ENCODE measurements around the gene ITGB8.
A peak's percentile ranks its signal among the peaks of the same experiment; 100 is the strongest.

Gene ITGB8

DNA sequence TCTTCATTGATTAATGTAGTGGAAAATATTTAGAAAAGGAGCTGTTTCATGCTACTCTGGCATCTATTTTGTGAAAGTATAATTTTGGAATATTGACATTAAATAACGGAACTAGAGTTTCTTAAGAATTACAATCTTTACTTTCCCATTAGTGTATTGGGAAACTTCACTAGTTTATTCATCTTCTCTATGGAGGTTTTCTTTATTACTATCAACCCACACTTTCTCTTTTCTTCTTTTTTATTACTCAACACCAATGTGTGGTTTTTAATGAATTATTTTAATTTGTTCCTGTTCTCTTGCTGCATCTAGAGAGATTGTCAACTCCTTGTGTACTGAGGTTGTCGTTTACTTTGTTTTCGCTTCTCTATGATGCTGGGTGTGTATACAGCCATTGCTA, 20.4 kb upstream of the ITGB8 start:
- DNase-seq: no peak

DNA sequence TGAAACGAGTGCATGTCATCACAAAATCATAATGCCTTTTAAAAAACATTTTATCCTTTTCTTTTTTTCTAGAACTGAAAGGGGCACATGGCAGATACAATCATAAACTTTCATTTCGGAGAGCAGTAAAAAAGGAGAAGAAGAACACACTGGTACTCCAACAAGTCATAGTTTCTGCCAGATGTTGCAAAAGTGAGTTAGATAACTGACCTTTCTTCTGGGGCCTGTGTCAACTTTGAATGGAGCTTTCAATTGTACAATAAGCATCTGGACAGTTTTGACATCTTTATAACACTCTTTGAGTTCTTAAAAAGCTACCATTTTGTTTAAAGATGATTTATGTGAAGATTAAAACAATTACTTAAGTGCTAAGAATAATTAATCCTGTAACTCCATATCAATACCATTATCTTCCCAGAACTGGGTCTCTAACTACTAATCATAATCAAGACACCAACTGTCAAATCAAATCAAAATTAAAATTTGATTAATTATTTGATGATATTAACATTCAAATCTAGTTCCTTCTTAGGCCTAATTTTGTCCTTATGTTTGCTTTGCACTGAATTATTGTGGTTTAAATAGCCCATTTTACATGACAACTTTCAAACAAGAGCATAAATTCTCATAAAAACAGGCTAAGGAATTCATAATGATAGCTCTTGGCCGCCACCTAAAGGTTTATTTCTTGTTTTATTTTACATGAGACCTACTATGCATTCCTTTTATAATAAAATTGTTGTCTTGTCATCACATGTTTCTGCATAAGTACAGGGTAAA, 19.5 kb upstream of the ITGB8 start:
- DNase-seq: peak; percentile 32

- no peak for DNase-seq
Measured at GRCh38 chr7:20311743-20312042, 19.0 kb upstream of the ITGB8 start.

DNA sequence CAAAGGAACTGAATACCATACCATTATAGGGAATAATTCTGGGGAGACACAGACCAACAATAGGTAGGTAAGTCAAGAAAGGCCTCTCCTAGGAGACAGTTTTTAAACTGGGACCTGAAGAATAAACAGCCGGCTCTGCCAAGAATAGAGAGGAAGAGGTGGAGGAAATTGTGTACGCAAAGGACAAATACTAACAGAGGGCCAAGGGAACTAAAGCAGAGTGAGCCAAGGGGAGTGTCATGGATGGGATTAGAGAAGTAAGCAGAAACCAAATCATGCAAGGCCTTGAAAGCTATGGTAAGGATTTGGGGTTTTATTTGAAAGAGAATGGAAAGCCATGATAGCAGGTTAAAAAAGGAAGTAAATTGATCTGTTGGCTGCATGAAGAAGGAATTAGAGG, 18.1 kb upstream of the ITGB8 start:
- DNase-seq: peak; percentile 23

DNA sequence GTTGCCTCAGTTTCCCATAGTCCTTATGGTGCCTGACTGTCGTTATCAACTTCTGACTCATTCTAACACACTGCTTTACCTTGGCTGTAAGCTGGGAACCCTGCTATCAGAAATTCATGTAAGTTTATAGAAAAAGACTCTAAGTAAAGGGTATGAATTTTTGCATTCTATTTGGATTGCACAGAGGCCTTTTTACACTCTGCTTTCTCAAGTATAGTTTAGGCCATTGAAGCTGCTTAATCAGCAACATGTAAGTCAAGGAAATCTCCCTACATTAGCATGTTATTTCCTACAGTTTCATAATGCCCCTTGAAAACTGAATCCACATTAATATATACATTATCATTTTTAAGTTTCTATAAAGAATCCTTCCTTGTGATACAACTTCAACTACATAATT, 17.1 kb upstream of the ITGB8 start:
- DNase-seq: no peak

- peak; percentile 9 for DNase-seq
Measured at GRCh38 chr7:20314198-20314597, 16.5 kb upstream of the ITGB8 start.

- no peak for DNase-seq
Measured at GRCh38 chr7:20316706-20317105, 14.0 kb upstream of the ITGB8 start.

DNA sequence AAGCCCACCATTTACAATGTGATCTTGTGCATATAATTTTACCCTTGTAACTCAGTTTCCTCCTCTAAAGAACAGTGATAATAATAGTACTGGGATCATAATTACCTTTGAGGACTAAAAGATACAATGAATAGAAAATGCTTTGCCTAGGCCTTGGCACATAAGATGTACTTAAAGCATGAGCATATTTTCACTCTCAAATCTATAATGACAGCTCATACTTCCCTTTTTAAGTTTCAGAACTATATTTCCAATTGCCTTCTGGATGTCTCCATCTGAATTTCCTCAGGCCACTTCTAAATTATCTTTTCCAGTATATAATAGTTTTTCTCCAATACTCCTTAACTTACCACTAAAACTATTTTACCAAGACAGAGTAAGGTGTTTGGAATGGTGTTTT, 13.3 kb upstream of the ITGB8 start:
- DNase-seq: peak; percentile 33

GRCh38 chr7:20318933-20319332, 11.8 kb upstream of the ITGB8 start:
- no peak for DNase-seq

DNA sequence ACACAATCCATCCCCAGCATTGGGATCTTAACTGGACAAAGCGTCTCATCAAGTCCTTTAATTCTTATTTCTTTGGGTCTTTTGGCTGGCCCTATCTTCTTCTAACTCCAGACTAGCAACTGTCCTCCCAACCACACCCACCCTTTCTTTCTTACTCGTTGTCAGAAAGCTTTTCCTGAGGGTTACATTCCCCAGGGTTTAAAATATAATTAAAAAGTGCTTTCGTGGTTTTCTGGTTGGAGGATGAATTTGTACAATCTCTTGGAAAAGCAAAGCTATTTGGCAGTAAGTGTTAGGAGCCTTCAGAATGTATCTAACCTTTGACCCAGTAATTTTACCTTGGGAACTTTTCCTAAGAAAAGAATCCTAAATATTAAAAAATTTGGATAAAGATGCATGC, 10.4 kb upstream of the ITGB8 start:
- no peak for DNase-seq

GRCh38 chr7:20320786-20321185, 9.9 kb upstream of the ITGB8 start:
- DNase-seq: no peak

GRCh38 chr7:20323595-20323994, 7.1 kb upstream of the ITGB8 start:
- no peak for DNase-seq

GRCh38 chr7:20326342-20326741, 4.4 kb upstream of the ITGB8 start:
- DNase-seq: no peak

DNA sequence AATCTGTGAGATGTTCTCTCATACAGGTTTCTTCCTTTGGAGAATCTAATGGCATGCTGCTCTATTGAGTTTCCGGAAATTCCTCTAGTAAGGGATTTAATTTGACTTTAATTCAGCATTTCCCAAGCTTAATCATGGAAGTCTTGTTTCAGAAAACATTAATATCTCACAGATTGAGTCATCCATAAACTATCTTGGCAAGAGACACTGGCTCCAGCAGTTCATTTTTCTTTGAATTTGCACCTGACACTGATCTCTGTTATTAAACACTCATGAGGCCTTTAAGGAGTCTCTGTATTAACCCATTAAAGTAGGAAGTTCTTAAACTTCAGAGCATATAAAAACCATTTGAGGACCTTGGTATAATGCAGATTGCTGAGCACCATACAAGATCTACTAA, 3.6 kb upstream of the ITGB8 start:
- DNase-seq: no peak

DNA sequence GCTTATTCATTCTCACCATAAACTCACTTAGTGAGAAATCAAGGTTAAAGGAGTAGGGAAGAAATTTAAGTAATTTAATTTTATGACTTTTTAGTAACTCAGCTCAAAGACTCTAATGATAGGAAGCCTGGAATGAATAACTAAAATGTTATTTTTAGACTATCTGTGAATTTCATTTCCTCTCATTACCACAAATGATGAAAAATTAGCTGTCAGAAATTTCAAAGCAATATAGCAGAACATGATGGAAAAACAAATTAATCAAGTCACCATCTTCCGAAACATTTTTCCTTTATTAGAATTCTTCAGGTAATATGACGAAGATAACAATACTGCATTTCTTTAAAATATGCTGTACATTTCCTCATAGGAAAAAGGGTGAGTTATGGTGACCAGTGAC, 2.7 kb upstream of the ITGB8 start:
- no peak for DNase-seq

GRCh38 chr7:20328692-20329091, 2.0 kb upstream of the ITGB8 start:
- no peak for DNase-seq

DNA sequence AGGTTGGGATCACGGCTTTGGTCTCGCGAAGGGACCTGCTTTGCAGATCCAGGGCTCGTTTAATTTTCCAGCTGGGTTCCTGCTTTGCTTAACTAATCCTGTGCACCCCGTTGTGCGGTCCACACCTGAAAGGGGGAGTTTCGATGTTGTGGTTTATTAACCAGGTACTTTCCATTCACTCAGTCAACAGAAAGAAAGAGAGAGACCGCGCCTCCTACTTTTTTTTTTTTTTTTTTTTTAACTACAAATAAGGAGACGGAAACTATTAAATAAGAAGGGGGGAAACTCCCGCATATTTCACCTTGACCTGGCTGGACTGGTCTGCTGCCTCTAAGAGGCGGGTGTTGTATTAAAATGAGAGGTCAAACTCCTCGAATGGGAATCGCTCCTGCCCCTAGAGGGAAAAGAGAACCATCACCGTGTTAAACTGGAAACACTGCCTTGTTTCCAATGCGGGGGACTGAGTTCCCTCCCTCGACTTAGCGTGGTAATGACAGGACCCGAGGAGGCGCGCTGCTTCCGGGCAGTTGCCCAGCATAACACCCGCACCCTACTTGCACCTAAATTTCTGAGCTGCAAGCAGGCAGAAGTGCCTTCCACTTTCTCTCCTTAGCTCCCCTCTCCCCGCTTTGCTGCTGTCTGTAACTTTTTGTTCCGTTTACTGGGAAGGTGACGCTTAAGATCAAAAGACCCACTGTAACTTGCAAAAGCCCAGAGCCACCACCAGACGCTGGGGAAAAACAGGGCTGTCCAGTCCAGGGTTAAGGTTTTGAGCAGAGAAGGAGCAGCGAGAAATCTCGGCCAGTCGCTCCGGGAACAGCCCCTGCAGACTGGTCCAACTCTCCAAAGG, 1.1 kb upstream of the ITGB8 start:
- DNase-seq: peak; percentile 76

DNA sequence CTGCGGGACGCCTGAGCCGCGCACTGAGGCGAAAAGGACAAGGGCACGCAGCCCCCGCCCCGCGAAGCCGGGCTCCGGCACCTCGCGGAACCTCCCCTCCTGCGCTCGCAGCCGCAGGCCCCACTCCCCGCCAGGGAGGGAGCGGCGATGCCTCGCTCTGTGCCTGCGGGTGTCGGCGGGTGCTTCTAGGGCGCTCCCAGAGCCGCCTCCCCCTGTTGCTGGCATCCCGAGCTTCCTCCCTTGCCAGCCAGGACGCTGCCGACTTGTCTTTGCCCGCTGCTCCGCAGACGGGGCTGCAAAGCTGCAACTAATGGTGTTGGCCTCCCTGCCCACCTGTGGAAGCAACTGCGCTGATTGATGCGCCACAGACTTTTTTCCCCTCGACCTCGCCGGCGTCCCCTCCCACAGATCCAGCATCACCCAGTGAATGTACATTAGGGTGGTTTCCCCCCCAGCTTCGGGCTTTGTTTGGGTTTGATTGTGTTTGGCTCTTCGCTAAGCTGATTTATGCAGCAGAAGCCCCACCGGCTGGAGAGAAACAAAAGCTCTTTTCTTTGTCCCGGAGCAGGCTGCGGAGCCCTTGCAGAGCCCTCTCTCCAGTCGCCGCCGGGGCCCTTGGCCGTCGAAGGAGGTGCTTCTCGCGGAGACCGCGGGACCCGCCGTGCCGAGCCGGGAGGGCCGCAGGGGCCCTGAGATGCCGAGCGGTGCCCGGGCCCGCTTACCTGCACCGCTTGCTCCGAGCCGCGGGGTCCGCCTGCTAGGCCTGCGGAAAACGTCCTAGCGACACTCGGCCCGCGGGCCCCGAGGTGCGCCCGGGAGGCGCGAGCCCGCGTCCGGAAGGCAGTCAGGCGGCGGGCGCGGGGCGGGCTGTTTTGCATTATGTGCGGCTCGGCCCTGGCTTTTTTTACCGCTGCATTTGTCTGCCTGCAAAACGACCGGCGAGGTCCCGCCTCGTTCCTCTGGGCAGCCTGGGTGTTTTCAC, 519 bp downstream of the ITGB8 start:
- peak; percentile 77 for DNase-seq

DNA sequence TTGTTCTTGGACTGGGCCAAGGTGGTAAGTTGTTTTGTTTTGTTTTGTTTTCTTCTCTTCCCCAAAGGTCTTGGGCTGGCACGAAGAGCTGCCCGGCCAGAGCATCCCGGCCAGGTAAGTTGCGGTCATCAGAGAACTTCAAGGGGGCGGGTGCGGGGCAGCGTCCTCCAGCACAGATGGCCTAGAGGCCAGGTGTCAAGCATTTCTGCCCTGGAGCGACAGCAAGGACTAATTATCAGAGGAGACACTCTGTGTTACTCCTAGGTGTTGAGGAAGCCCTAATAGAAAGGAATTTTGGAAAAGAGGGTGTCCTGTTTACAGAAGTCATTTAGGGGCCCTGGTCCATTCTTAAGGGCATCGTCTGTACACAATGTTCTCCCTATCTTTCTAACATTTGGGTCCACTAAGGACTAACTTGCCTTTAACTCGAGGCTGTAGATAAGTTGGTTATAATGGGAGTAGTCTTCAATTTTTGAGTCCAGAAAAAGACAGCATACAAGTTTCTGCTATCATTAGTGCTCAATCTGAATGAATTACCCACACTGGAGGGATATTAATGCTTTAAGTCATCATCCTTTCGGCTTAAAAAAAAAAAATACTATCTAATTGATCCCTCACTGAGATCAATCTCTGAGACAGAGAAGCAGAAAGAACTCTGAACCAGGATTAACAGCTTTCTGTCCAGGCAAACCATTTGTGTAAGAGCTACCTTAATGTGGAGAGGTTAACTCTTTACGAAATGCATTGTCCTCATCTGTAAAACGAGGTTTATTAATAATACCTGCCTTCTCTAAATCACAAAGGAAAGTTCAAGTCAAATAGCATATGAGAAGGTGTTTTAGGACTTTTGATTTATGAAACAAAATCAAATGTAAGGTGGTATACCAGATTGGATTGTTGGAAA, 1.5 kb downstream of the ITGB8 start:
- no peak for DNase-seq

GRCh38 chr7:20338285-20338684, 7.6 kb downstream of the ITGB8 start:
- DNase-seq: no peak

DNA sequence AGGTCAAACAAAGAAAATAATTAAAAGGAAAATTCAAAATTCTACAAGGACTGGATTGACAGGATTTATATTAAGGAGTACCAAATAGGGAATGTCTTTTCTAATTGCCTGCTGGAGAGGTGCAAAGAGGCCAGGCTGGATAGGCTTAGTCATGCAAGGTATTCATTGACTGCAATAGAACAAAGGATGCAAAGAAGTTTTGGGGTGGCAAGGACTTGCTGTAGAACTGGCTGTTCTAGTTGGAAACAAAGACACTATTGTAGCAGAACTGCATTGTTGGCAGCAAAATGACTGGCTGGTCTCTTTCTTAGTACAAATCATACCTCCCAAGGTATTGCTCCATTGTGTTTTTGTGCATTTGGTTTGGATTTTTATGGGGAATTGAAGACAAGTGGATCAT, 10.1 kb downstream of the ITGB8 start:
- no peak for DNase-seq

- no peak for DNase-seq
Measured at GRCh38 chr7:20343205-20343604, 12.5 kb downstream of the ITGB8 start.
